ENCODE measurements around the gene CHPF. TPM values are rescaled to one million over a fixed set of nuclear protein-coding genes. Genes with fewer than 3 reads are reported as not detected.

Gene CHPF
- total RNA-seq, 1 experiment from 2014 or later = 17.5 TPM

GRCh38 chr2:219500135-219500534 is 43.5 kb downstream of the CHPF start:
- DNase-seq (ENCODE audit: low read depth, low spot score) = no peak
- intact Hi-C loops (cut with micrococcal nuclease; ENCODE audit: unreplicated experiment) = no loop called here
- no peaks in the 10 kb centered on the region for H3K27me3 ChIP-seq (ENCODE audit: control insufficient read depth, insufficient read depth, low read length)
- ChIA-PET POLR2A (no interaction called here), CTCF (interaction anchor here (0.5 to 3.0 kb wide), 2 partner anchors 10 to 11 kb away, joined by 4 to 27 read pairs; no protein-coding TSS in a partner anchor)
- H3K27ac ChIP-seq (ENCODE audit: low read length) = no peak overlapping the region
- in situ Hi-C loops (cut with HindIII; ENCODE audit: low pct_unique_long_range_greater_than_20kb, low sequenced_read_pairs) = no loop called here
- no peak for ATAC-seq
- H3K4me3 ChIP-seq (ENCODE audit: low read depth in 2 of 2, low read length in 2 of 2) = no peak overlapping the region
- no peaks in the 10 kb centered on the region for H3K9me3 ChIP-seq (ENCODE audit: control insufficient read depth, insufficient read depth, low read depth, low read length)
- BruUV-seq (replicated peaks) = no TSS peak
- peaks cover 3% of the 10 kb centered on the region; the same call in 1 of the 2 replicates for H3K36me3 ChIP-seq (ENCODE audit: control insufficient read depth, insufficient read depth, low read length)
- peaks cover 15% of the 10 kb centered on the region for H3K4me1 ChIP-seq (ENCODE audit: control insufficient read depth, insufficient read depth, low read length)
- no peak for TF ChIP-seq CTCF (IDR thresholded peaks at IDR 0.05)
- TF ChIP-seq SIN3A (IDR thresholded peaks at IDR 0.05; ENCODE audit: borderline replicate concordance, insufficient read depth, low read depth, low read length) = no peak
- no peak for TF ChIP-seq REST (IDR thresholded peaks at IDR 0.05; ENCODE audit: insufficient read depth in 1 of 2, low read depth in 2 of 2, low read length in 1 of 2)
- no peak for TF ChIP-seq TCF7L2 (IDR thresholded peaks at IDR 0.05; ENCODE audit: low read depth, low read length)
- TF ChIP-seq POLR2AphosphoS5 (IDR thresholded peaks at IDR 0.05; ENCODE audit: low read depth, low read length) = no peak

- in situ Hi-C loops (cut with HindIII; ENCODE audit: low pct_unique_long_range_greater_than_20kb, low sequenced_read_pairs) = no loop called here
- no TSS peak for BruUV-seq (replicated peaks)
- TF ChIP-seq TCF7L2 (IDR thresholded peaks at IDR 0.05; ENCODE audit: low read depth, low read length) (no peak), CTCF (IDR thresholded peaks at IDR 0.05) (no peak), REST (IDR thresholded peaks at IDR 0.05; ENCODE audit: insufficient read depth in 1 of 2, low read depth in 2 of 2, low read length in 1 of 2) (no peak), POLR2AphosphoS5 (IDR thresholded peaks at IDR 0.05; ENCODE audit: low read depth, low read length) (no peak), SIN3A (IDR thresholded peaks at IDR 0.05; ENCODE audit: borderline replicate concordance, insufficient read depth, low read depth, low read length) (no peak)
- intact Hi-C loops (cut with micrococcal nuclease; ENCODE audit: unreplicated experiment) = no loop called here
- ATAC-seq (no peak), DNase-seq (ENCODE audit: low read depth, low spot score) (no peak)
- POLR2A ChIA-PET = interaction anchor here (0.7 kb wide), 1 partner anchor 255 kb away, joined by 4 read pairs; no protein-coding TSS in a partner anchor
- Histone ChIP-seq H3K27me3 (ENCODE audit: control insufficient read depth, insufficient read depth, low read length) (no peaks in the 10 kb centered on the region), H3K9me3 (ENCODE audit: control insufficient read depth, insufficient read depth, low read depth, low read length) (no peaks in the 10 kb centered on the region), H3K27ac (ENCODE audit: low read length) (peak overlapping the region; percentile 96), H3K4me3 (ENCODE audit: low read depth in 2 of 2, low read length in 2 of 2) (peak overlapping the region; percentile 71 to 95), H3K36me3 (ENCODE audit: control insufficient read depth, insufficient read depth, low read length) (peaks cover 3% of the 10 kb centered on the region; the same call in 1 of the 2 replicates), H3K4me1 (ENCODE audit: control insufficient read depth, insufficient read depth, low read length) (peaks cover 15% of the 10 kb centered on the region)
- CTCF ChIA-PET = interaction anchor here (2.3 to 3.0 kb wide), 2 partner anchors 10 to 30 kb away, joined by 10 to 27 read pairs; no protein-coding TSS in a partner anchor
Observed at GRCh38 chr2:219499555-219499954, 44.1 kb downstream of the CHPF start.

Measured in Panc1 (cell line).